GM23338 (cell line): ENCODE results near the gene RIT1. TPM values are rescaled to one million over a fixed set of nuclear protein-coding genes. Genes with fewer than 3 reads are reported as not detected.

Experiments
- ATAC-seq: fragments of 200-7000 bp; cut with Tn5 transposase; 3 replicates; pipeline ENCODE4 v1.9.1; 2020
- DNase-seq: peaks from one replicate; pipeline ENCODE4 v3.0.0-alpha.2; 2015; ENCODE audit warnings: low spot score
- H2AFZ ChIP-seq: fragments of 200-600 bp; sonication (generic); 2 replicates; pipeline ENCODE4 v1.8.0; 2016; ENCODE audit warnings: antibody characterized with exemption, mild to moderate bottlenecking, moderate library complexity
- H3F3A ChIP-seq: fragments of 200-600 bp; sonication (generic); replicated peaks from 2 replicates; pipeline ENCODE4 v1.8.0; 2017; ENCODE audit warnings: antibody characterized with exemption, mixed run types, low read depth
- H3K27ac ChIP-seq: fragments of 200-600 bp; sonication (generic); 2 replicates; pipeline ENCODE4 v1.6.1; 2016; ENCODE audit warnings: low read depth
- H3K27me3 ChIP-seq: fragments of 200-600 bp; sonication (generic); 2 replicates; pipeline ENCODE4 v1.8.0; 2016; ENCODE audit warnings: mild to moderate bottlenecking, mixed run types, moderate library complexity; ENCODE audit not compliant: insufficient read depth
- H3K36me3 ChIP-seq: fragments of 200-600 bp; sonication (generic); 2 replicates; pipeline ENCODE4 v1.8.0; 2016; ENCODE audit warnings: mild to moderate bottlenecking; ENCODE audit not compliant: insufficient read depth
- H3K4me1 ChIP-seq: fragments of 200-600 bp; sonication (generic); 2 replicates; pipeline ENCODE4 v1.8.0; 2016; ENCODE audit warnings: mild to moderate bottlenecking, moderate library complexity; ENCODE audit not compliant: insufficient read depth
- H3K4me2 ChIP-seq: fragments of 200-600 bp; sonication (generic); 2 replicates; pipeline ENCODE4 v1.7.1; 2017; ENCODE audit warnings: mixed run types
- H3K4me3 ChIP-seq: fragments of 200-600 bp; sonication (generic); 2 replicates; pipeline ENCODE4 v1.6.1; 2016; ENCODE audit warnings: mixed run types
- H3K79me2 ChIP-seq: fragments of 200-600 bp; sonication (generic); replicated peaks from 2 replicates; pipeline ENCODE4 v1.8.0; 2017; ENCODE audit warnings: mild to moderate bottlenecking; ENCODE audit not compliant: insufficient read depth
- H3K9me2 ChIP-seq: fragments of 200-600 bp; sonication (generic); 2 replicates; pipeline ENCODE4 v1.8.0; 2017; ENCODE audit not compliant: insufficient read depth
- H4K20me1 ChIP-seq: fragments of 200-600 bp; sonication (generic); replicated peaks from 2 replicates; pipeline ENCODE4 v1.8.0; 2017; ENCODE audit warnings: mild to moderate bottlenecking; ENCODE audit not compliant: insufficient read depth
- H3K27ac Mint-ChIP-seq: 2 replicates; pipeline ENCODE4 v1.8.0; 2020; ENCODE audit warnings: inconsistent platforms, mild to moderate bottlenecking, moderate library complexity, mixed read lengths
- H3K27me3 Mint-ChIP-seq: 3 replicates; pipeline ENCODE4 v1.8.0; 2022; ENCODE audit warnings: low read depth, mild to moderate bottlenecking, moderate library complexity, mixed read lengths, inconsistent platforms; ENCODE audit not compliant: insufficient read depth, poor library complexity
- H3K36me3 Mint-ChIP-seq: 3 replicates; pipeline ENCODE4 v1.8.0; 2021; ENCODE audit warnings: low read depth, mild to moderate bottlenecking, inconsistent platforms, moderate library complexity, mixed read lengths
- H3K4me1 Mint-ChIP-seq: 3 replicates; pipeline ENCODE4 v1.8.0; 2020; ENCODE audit warnings: mild to moderate bottlenecking, inconsistent platforms, mixed read lengths
- H3K4me3 Mint-ChIP-seq: 3 replicates; pipeline ENCODE4 v1.8.0; 2021; ENCODE audit warnings: moderate library complexity, mild to moderate bottlenecking, inconsistent platforms, mixed read lengths
- H3K9me3 Mint-ChIP-seq: 3 replicates; pipeline ENCODE4 v1.8.0; 2020; ENCODE audit warnings: moderate library complexity, mild to moderate bottlenecking, inconsistent platforms, mixed read lengths
- EZH2 ChIP-seq: fragments of 200-600 bp; sonication (generic); IDR thresholded peaks from one replicate; pipeline ENCODE4 v1.8.0; 2017; ENCODE audit warnings: antibody characterized with exemption, mild to moderate bottlenecking, low read depth; ENCODE audit not compliant: unreplicated experiment
- JUNB ChIP-seq: IDR thresholded peaks from one replicate; pipeline ENCODE4 v1.6.1; 2016; ENCODE audit warnings: antibody characterized with exemption; ENCODE audit not compliant: unreplicated experiment
- NANOG ChIP-seq: IDR thresholded peaks from 2 replicates; pipeline ENCODE4 v1.6.1; 2016; ENCODE audit warnings: antibody characterized with exemption, borderline replicate concordance
- REST ChIP-seq: IDR thresholded peaks from one replicate; pipeline ENCODE4 v1.6.1; 2018; ENCODE audit warnings: antibody characterized with exemption; ENCODE audit not compliant: unreplicated experiment
- ZNF114 ChIP-seq: fragments of 250-450 bp; sonication (Bioruptor Pico); IDR thresholded peaks from 2 replicates; pipeline ENCODE4 v1.5.0; 2020; ENCODE audit warnings: mild to moderate bottlenecking, moderate library complexity
- ZNF462 ChIP-seq: fragments of 250-450 bp; sonication (Bioruptor Pico); IDR thresholded peaks from 2 replicates; pipeline ENCODE4 v1.5.0; 2020; ENCODE audit warnings: mild to moderate bottlenecking, moderate library complexity
- polyA plus RNA-seq: library from polyadenylated mRNA; unstranded; fragments of >200 nt; fragmentation: Nextera tagmentation; extraction: Ambion mirVana; gene quantifications from 2 replicates; pipeline ENCODE4 v1.2.1, GENCODE V29; 2016
- total RNA-seq: library from RNA; depleted of rRNA; stranded (reverse); fragments of >200 nt; shearing (Covaris generic); gene quantifications from 2 replicates; pipeline ENCODE4 v1.2.3, GENCODE V29; 2014

RIT1 gene
- total and polyA plus RNA-seq, 2 experiments from 2014 or later, result 21.5 to 24.4 TPM

- Histone ChIP-seq H3K4me1 (peaks cover 9% of the 10 kb centered on the region), H2AFZ (peak overlapping the region; percentile 12; the same call in 1 of the 2 replicates), H3K4me2 (peak overlapping the region; percentile 79), H3K4me3 (peak overlapping the region; percentile 61), H3K27ac (peak overlapping the region; percentile 94), H3F3A (peaks cover 10% of the 10 kb centered on the region), H3K36me3 (no peaks in the 10 kb centered on the region), H3K79me2 (peaks cover 8% of the 10 kb centered on the region), H4K20me1 (no peaks in the 10 kb centered on the region), H3K9me2 (no peaks in the 10 kb centered on the region), H3K27me3 (no peaks in the 10 kb centered on the region)
- H3K4me3 Mint-ChIP-seq, result peak overlapping the region; percentile 80
- ATAC-seq, result no peak
- DNase-seq, result no peak
- TF ChIP-seq ZNF114 (no peak), ZNF462 (CRISPR knock-in tag) (no peak), EZH2 (no peak), REST (no peak), JUNB (no peak), NANOG (no peak)
- H3K36me3 Mint-ChIP-seq, result no peaks in the 10 kb centered on the region; the same call in 2 of the 3 replicates
- peaks cover 6% of the 10 kb centered on the region for H3K4me1 Mint-ChIP-seq
- H3K27ac Mint-ChIP-seq, result peak overlapping the region; percentile 83
- peaks cover 14% of the 10 kb centered on the region for H3K27me3 Mint-ChIP-seq
- H3K9me3 Mint-ChIP-seq, result no peaks in the 10 kb centered on the region
Measured at GRCh38 chr1:155860970-155861510, 50.1 kb downstream of the RIT1 start.
